Mucosa of descending colon (tissue), 3 donors: ENCODE measurements around the gene CACNA2D1. TPM values are rescaled to one million over a fixed set of nuclear protein-coding genes. Genes with fewer than 3 reads are reported as not detected.

Source experiments
- ATAC-seq: fragments of 200-7000 bp; cut with Tn5 transposase; one replicate; pipeline ENCODE4 v1.9.1; 2020; ENCODE audit warnings: mild to moderate bottlenecking, moderate library complexity
- DNase-seq, 3 donors: peaks; one replicate each; pipeline ENCODE4 v3.0.0-alpha.2; 2020
- H3K36me3 ChIP-seq: fragments of 200-600 bp; one replicate; pipeline ENCODE4 v1.8.0; 2021; ENCODE audit warnings: low read depth, mild to moderate bottlenecking
- H3K4me1 ChIP-seq: fragments of 200-600 bp; one replicate; pipeline ENCODE4 v1.8.0; 2021; ENCODE audit warnings: low read depth, mild to moderate bottlenecking
- H3K4me3 ChIP-seq: fragments of 200-600 bp; one replicate; pipeline ENCODE4 v1.8.0; 2021; ENCODE audit warnings: mild to moderate bottlenecking
- H3K9me3 ChIP-seq: fragments of 200-600 bp; one replicate; pipeline ENCODE4 v1.8.0; 2021; ENCODE audit warnings: mild to moderate bottlenecking
- CTCF ChIP-seq: fragments of 200-600 bp; IDR thresholded peaks from one replicate; pipeline ENCODE4 v1.8.0; 2022; ENCODE audit warnings: antibody characterized with exemption, mild to moderate bottlenecking
- intact Hi-C, 2 donors: fragments of 100-400 bp; cut with DNase I in 1 of 2; cut with micrococcal nuclease in 1 of 2; formaldehyde crosslinking; loops; one replicate each; pipeline versions ENCODE4 v1.11.0 to v1.11.1; 2022; cut with DNase I, micrococcal nuclease
- total RNA-seq, 3 donors: library from RNA; stranded (reverse); fragmentation: NEBNext Ultra II Directional in 2 of 3; extraction: Animal tissue kit (Norgen Biotek cat#: 25700) in 2 of 3; gene quantifications; one replicate each; pipeline versions ENCODE4 v1.2.1 to v1.2.4, GENCODE V29; 2021 to 2023
- donor health status: DM: no; HTN: no; CAD: no; lungs with moderate emphysema.
- donor health status: DM: no; HTN: no; CAD: no.
- donor health status: DM: no; HTN: yes; CAD: no.

The CACNA2D1 gene
- total RNA-seq, 3 donors from 2014 or later, result 3.9 to 44.1 (median 6.9) TPM

- no peak for ATAC-seq
- DNase-seq, result no peak
- H3K4me1 ChIP-seq, result no peaks in the 10 kb centered on the region
- H3K4me3 ChIP-seq, result no peak overlapping the region
- no peaks in the 10 kb centered on the region for H3K36me3 ChIP-seq
- no peaks in the 10 kb centered on the region for H3K9me3 ChIP-seq
- TF ChIP-seq CTCF, result no peak
- intact Hi-C loops, result no loop called here
These were observed 153.7 kb downstream of the CACNA2D1 start for GRCh38 chr7:82289889-82290288.

GRCh38 chr7:82289152-82289535, 154.4 kb downstream of the CACNA2D1 start:
- ATAC-seq, result no peak
- H3K4me3 ChIP-seq, result no peak overlapping the region
- H3K4me1 ChIP-seq, result no peaks in the 10 kb centered on the region
- TF ChIP-seq CTCF, result no peak
- intact Hi-C loops, result no loop called here
- no peak for DNase-seq
- H3K9me3 ChIP-seq, result no peaks in the 10 kb centered on the region
- no peaks in the 10 kb centered on the region for H3K36me3 ChIP-seq

- no peaks in the 10 kb centered on the region for H3K36me3 ChIP-seq
- DNase-seq (no peak), ATAC-seq (no peak)
- H3K4me1 ChIP-seq, result no peaks in the 10 kb centered on the region
- no peak for TF ChIP-seq CTCF
- no peak overlapping the region for H3K4me3 ChIP-seq
- no peaks in the 10 kb centered on the region for H3K9me3 ChIP-seq
- intact Hi-C loops, result no loop called here
These were observed 156.8 kb downstream of the CACNA2D1 start for GRCh38 chr7:82286798-82287140.

GRCh38 chr7:82286096-82286797, 157.3 kb downstream of the CACNA2D1 start:
- TF ChIP-seq CTCF, result no peak
- H3K9me3 ChIP-seq, result no peaks in the 10 kb centered on the region
- no peaks in the 10 kb centered on the region for H3K36me3 ChIP-seq
- ATAC-seq (no peak), DNase-seq (no peak)
- intact Hi-C loops, result no loop called here
- H3K4me1 ChIP-seq, result no peaks in the 10 kb centered on the region
- H3K4me3 ChIP-seq, result no peak overlapping the region

GRCh38 chr7:82284936-82285519, 158.5 kb downstream of the CACNA2D1 start:
- Histone ChIP-seq H3K4me1 (no peaks in the 10 kb centered on the region), H3K36me3 (no peaks in the 10 kb centered on the region), H3K4me3 (no peak overlapping the region), H3K9me3 (no peaks in the 10 kb centered on the region)
- ATAC-seq (no peak), DNase-seq (no peak)
- intact Hi-C loops, result no loop called here
- TF ChIP-seq CTCF, result no peak
